Type B pancreatic cell (in vitro differentiated cells): ENCODE measurements around the gene INPP5K. TPM values are rescaled to one million over a fixed set of nuclear protein-coding genes. Genes with fewer than 3 reads are reported as not detected.
"Not testable (repeated sequence)": the region's sequence is repeated elsewhere in the genome, so short reads cannot be mapped to it uniquely, and the experiment has no call there.

Experiments
- DNase-seq: peaks from one replicate; pipeline ENCODE4 v3.0.0; 2021; ENCODE audit warnings: mixed read lengths; ENCODE audit not compliant: unreplicated experiment; ENCODE audit errors: extremely low spot score
- H3K27ac Mint-ChIP-seq: 2 replicates; pipeline ENCODE4 v1.8.0; 2021; ENCODE audit warnings: mild to moderate bottlenecking, mixed read lengths
- H3K27me3 Mint-ChIP-seq: 2 replicates; pipeline ENCODE4 v1.8.0; 2021; ENCODE audit warnings: mixed read lengths
- H3K36me3 Mint-ChIP-seq: 2 replicates; pipeline ENCODE4 v1.8.0; 2021; ENCODE audit warnings: mixed read lengths
- H3K4me1 Mint-ChIP-seq: one replicate; pipeline ENCODE4 v1.8.0; 2021; ENCODE audit warnings: mixed read lengths; ENCODE audit not compliant: unreplicated experiment
- H3K4me3 Mint-ChIP-seq: 2 replicates; pipeline ENCODE4 v1.8.0; 2021; ENCODE audit warnings: mild to moderate bottlenecking, mixed read lengths
- H3K9me3 Mint-ChIP-seq: 2 replicates; pipeline ENCODE4 v1.8.0; 2021; ENCODE audit warnings: mixed read lengths
- total RNA-seq: library from RNA; stranded (reverse); gene quantifications from 2 replicates; pipeline ENCODE4 v1.2.1, GENCODE V29; 2021; ENCODE audit warnings: low replicate concordance
- TF ChIP-seq, protein P1 (sequence below): fragments of 200-600 bp; sonication (generic); conservative IDR thresholded peaks from 2 replicates; pipeline ENCODE4 v1.5.0; 2021; ENCODE audit warnings: antibody characterized with exemption, mild to moderate bottlenecking

Gene INPP5K
- total RNA-seq, 1 donor from 2014 or later = 21.2 TPM

DNA sequence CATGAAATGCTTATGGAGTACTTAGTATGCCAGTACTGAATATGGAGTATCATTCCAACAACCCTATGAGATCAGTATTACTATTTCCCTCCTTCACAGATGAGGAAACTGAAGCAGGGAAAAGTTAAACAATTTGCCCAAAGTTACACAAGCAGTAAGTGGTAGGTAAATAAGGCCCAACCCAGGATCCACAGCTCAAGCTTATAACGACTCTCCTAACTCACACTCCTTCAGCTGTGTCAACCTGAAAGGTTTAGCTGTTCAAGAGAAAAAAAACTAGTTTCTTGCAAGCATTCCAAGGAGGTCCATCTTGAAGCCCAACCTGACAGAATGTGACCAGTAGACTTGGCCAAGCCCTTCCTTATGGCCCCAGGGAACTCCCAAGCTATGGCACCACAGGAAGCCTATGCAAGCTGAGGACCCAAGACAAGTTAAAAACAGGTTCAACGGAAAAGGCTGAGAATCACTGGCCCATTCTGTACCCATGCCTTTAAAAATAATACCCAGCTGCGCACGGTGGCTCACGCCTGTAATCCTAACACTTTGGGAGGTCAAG, 66.9 kb downstream of the INPP5K start:
- H3K4me1 Mint-ChIP-seq = peaks cover 24% of the 10 kb centered on the region
- peak overlapping the region; percentile 37 for H3K27ac Mint-ChIP-seq
- TF ChIP-seq, protein P1, sequence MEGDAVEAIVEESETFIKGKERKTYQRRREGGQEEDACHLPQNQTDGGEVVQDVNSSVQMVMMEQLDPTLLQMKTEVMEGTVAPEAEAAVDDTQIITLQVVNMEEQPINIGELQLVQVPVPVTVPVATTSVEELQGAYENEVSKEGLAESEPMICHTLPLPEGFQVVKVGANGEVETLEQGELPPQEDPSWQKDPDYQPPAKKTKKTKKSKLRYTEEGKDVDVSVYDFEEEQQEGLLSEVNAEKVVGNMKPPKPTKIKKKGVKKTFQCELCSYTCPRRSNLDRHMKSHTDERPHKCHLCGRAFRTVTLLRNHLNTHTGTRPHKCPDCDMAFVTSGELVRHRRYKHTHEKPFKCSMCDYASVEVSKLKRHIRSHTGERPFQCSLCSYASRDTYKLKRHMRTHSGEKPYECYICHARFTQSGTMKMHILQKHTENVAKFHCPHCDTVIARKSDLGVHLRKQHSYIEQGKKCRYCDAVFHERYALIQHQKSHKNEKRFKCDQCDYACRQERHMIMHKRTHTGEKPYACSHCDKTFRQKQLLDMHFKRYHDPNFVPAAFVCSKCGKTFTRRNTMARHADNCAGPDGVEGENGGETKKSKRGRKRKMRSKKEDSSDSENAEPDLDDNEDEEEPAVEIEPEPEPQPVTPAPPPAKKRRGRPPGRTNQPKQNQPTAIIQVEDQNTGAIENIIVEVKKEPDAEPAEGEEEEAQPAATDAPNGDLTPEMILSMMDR = no peak
- no peaks in the 10 kb centered on the region for H3K9me3 Mint-ChIP-seq
- H3K4me3 Mint-ChIP-seq = no peak overlapping the region
- peaks cover 17% of the 10 kb centered on the region for H3K36me3 Mint-ChIP-seq
- DNase-seq = no peak
- H3K27me3 Mint-ChIP-seq = no peaks in the 10 kb centered on the region

DNA sequence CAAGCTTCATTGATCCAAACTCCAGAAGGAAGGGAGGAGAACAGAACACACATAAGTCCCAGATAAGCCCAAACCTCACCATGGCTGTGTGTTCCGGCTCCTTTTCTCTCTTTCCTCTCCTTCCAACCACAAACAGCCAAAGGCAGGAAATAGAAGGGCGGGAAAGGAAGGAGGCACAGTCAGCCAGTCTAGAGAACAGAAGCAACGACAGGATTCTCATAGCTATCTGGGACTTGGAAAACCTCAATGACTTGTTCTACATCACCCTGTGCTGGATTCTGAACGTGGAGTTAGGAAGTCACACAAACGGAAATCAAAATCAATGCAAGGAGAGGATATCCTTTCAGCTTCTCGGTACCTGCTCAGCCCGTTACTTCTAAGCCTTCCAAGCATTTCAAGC, 69.4 kb downstream of the INPP5K start:
- Mint-ChIP-seq H3K36me3 (peaks cover 17% of the 10 kb centered on the region), H3K9me3 (no peaks in the 10 kb centered on the region), H3K27me3 (no peaks in the 10 kb centered on the region), H3K4me1 (peaks cover 11% of the 10 kb centered on the region), H3K4me3 (no peak overlapping the region), H3K27ac (peak overlapping the region; percentile 55)
- DNase-seq = no peak
- TF ChIP-seq, protein P1 = no peak

DNA sequence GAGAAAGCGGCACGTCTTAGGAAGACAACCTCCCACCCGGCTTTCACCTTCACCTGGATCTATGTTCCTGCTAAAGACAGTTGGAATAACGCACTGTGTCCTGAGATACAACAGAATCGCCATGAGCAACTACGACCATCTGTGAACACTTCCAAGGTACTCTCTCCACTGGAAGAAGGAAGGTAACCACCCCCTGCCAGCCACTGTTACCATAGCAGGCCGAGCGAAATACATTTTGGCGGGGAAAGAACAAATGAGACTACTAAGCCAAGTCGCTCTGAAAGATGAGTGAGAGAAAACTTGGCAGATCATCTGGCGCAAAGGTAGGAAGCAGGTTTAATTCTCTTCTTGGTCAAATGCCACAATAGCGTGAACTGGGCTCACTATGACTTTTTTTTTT, 70.2 kb downstream of the INPP5K start:
- TF ChIP-seq, protein P1 = no peak
- peaks cover 17% of the 10 kb centered on the region for H3K36me3 Mint-ChIP-seq
- no peaks in the 10 kb centered on the region for H3K27me3 Mint-ChIP-seq
- DNase-seq = no peak
- peaks cover 8% of the 10 kb centered on the region for H3K4me1 Mint-ChIP-seq
- no peaks in the 10 kb centered on the region for H3K9me3 Mint-ChIP-seq
- H3K27ac Mint-ChIP-seq = no peak overlapping the region
- H3K4me3 Mint-ChIP-seq = no peak overlapping the region

DNA sequence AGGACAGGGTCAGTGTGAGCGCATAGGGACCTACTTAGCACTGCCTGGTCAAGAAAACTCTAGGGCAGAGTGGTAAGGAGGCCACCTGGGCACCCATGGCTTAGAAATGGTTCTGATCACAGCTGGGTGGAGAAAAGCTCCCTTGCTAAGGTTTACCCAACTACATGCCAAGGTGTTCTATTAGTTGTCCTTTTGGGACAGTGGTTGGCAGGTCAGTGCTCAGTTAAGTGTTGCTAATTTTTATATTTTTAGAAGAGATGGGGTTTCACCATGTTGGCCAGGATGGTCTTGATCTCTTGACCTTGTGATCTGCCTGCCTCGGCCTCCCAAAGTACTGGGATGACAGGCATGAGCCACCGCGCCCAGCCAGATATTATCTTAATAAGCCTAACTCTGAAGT, 70.7 kb downstream of the INPP5K start:
- not testable (repeated sequence) for H3K27me3 Mint-ChIP-seq, H3K4me1 Mint-ChIP-seq, DNase-seq, H3K9me3 Mint-ChIP-seq, H3K27ac Mint-ChIP-seq, H3K4me3 Mint-ChIP-seq
- peaks cover 17% of the 10 kb centered on the region for H3K36me3 Mint-ChIP-seq

Other genes with a start within 250 kb of the INPP5K start
- gene BHLHA9, start 246.2 kb downstream of the INPP5K start, total RNA-seq = not detected in 2 replicates
- gene TRARG1, start 236.9 kb downstream of the INPP5K start, total RNA-seq = not detected in 2 replicates
- 674 and 773 TPM in 2 replicates for gene YWHAE, start 116.4 kb downstream of the INPP5K start, total RNA-seq
- gene CRK, start 60.4 kb downstream of the INPP5K start, total RNA-seq = 49.5 and 53.6 TPM in 2 replicates
- gene MYO1C, start 23.9 kb downstream of the INPP5K start, total RNA-seq = 73.6 and 132 TPM in 2 replicates
- 64.5 and 76.1 TPM in 2 replicates for gene PITPNA, start 46.2 kb upstream of the INPP5K start, total RNA-seq
- gene SLC43A2, start 112.2 kb upstream of the INPP5K start, total RNA-seq = 23.5 and 28.6 TPM in 2 replicates
- gene SCARF1, start 129.1 kb upstream of the INPP5K start, total RNA-seq = 0.97 and 1.3 TPM in 2 replicates
- 5.9 and 6.4 TPM in 2 replicates for gene RILP, start 133.3 kb upstream of the INPP5K start, total RNA-seq
- 277 and 321 TPM in 2 replicates for gene PRPF8, start 168.3 kb upstream of the INPP5K start, total RNA-seq
- 4.0 and 4.3 TPM in 2 replicates for gene TLCD2, start 193.8 kb upstream of the INPP5K start, total RNA-seq
- 14.5 and 16.0 TPM in 2 replicates for gene WDR81, start 208.1 kb upstream of the INPP5K start, total RNA-seq
- 28.3 and 36.3 TPM in 2 replicates for gene SERPINF2, start 226.3 kb upstream of the INPP5K start, total RNA-seq
- 9.6 and 98.8 TPM in 2 replicates for gene SERPINF1, start 245.4 kb upstream of the INPP5K start, total RNA-seq